Measurements from ENCODE around the gene PLEKHG7. TPM values are rescaled to one million over a fixed set of nuclear protein-coding genes. Genes with fewer than 3 reads are reported as not detected.

The PLEKHG7 gene
- total RNA-seq, 1 donor from 2014 or later: not detected

GRCh38 chr12:92759634-92760268 lies 57.0 kb downstream of the PLEKHG7 start:
- Mint-ChIP-seq H3K4me1 (ENCODE audit: unreplicated experiment) (no peaks in the 10 kb centered on the region), H3K27me3 (peaks cover 2% of the 10 kb centered on the region), H3K9me3 (no peaks in the 10 kb centered on the region), H3K36me3 (no peaks in the 10 kb centered on the region), H3K4me3 (no peak overlapping the region), H3K27ac (no peak overlapping the region)
- DNase-seq (ENCODE audit: extremely low spot score, unreplicated experiment): no peak
- TF ChIP-seq, protein P1, sequence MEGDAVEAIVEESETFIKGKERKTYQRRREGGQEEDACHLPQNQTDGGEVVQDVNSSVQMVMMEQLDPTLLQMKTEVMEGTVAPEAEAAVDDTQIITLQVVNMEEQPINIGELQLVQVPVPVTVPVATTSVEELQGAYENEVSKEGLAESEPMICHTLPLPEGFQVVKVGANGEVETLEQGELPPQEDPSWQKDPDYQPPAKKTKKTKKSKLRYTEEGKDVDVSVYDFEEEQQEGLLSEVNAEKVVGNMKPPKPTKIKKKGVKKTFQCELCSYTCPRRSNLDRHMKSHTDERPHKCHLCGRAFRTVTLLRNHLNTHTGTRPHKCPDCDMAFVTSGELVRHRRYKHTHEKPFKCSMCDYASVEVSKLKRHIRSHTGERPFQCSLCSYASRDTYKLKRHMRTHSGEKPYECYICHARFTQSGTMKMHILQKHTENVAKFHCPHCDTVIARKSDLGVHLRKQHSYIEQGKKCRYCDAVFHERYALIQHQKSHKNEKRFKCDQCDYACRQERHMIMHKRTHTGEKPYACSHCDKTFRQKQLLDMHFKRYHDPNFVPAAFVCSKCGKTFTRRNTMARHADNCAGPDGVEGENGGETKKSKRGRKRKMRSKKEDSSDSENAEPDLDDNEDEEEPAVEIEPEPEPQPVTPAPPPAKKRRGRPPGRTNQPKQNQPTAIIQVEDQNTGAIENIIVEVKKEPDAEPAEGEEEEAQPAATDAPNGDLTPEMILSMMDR (conservative IDR thresholded peaks at IDR 0.05): no peak

- DNase-seq (ENCODE audit: extremely low spot score, unreplicated experiment): no peak
- TF ChIP-seq, protein P1 (conservative IDR thresholded peaks at IDR 0.05): no peak
- no peak overlapping the region for H3K4me3 Mint-ChIP-seq
- H3K4me1 Mint-ChIP-seq (ENCODE audit: unreplicated experiment): no peaks in the 10 kb centered on the region
- no peak overlapping the region for H3K27ac Mint-ChIP-seq
- no peaks in the 10 kb centered on the region for H3K27me3 Mint-ChIP-seq
- H3K36me3 Mint-ChIP-seq: no peaks in the 10 kb centered on the region
- H3K9me3 Mint-ChIP-seq: no peaks in the 10 kb centered on the region
Measured at GRCh38 chr12:92762773-92763172, 60.0 kb downstream of the PLEKHG7 start.

- H3K4me1 Mint-ChIP-seq (ENCODE audit: unreplicated experiment): peaks cover 9% of the 10 kb centered on the region
- H3K36me3 Mint-ChIP-seq: no peaks in the 10 kb centered on the region
- no peaks in the 10 kb centered on the region for H3K27me3 Mint-ChIP-seq
- no peak for DNase-seq (ENCODE audit: extremely low spot score, unreplicated experiment)
- no peak overlapping the region for H3K27ac Mint-ChIP-seq
- H3K4me3 Mint-ChIP-seq: no peak overlapping the region
- H3K9me3 Mint-ChIP-seq: no peaks in the 10 kb centered on the region
- TF ChIP-seq, protein P1 (conservative IDR thresholded peaks at IDR 0.05): no peak
Measured at GRCh38 chr12:92764831-92765230, 62.0 kb downstream of the PLEKHG7 start.

DNA sequence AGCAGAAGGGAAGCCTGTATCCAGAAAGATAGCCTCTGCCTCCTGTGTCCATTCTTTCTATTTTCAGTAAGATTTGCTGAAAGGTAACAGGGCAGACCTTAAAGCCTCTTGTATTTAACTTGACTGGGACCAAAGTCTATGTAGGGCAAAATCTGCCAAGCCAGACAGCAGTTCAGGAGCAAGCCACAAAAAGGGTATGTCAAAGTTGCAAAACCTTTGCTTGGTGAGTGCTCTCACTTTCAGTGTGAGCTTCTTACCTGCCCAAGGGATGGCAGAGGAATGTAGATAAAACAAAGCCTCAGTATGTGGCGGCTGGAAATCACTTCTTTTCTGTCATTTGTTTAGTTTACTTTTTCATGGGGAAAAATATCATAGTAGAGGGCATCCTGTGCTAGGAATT lies 63.1 kb downstream of the PLEKHG7 start:
- H3K36me3 Mint-ChIP-seq: no peaks in the 10 kb centered on the region
- peaks cover 9% of the 10 kb centered on the region for H3K4me1 Mint-ChIP-seq (ENCODE audit: unreplicated experiment)
- H3K27ac Mint-ChIP-seq: no peak overlapping the region
- H3K9me3 Mint-ChIP-seq: no peaks in the 10 kb centered on the region
- no peak for DNase-seq (ENCODE audit: extremely low spot score, unreplicated experiment)
- no peak overlapping the region for H3K4me3 Mint-ChIP-seq
- TF ChIP-seq, protein P1 (conservative IDR thresholded peaks at IDR 0.05): no peak
- H3K27me3 Mint-ChIP-seq: no peaks in the 10 kb centered on the region

- H3K36me3 Mint-ChIP-seq: peaks cover 4% of the 10 kb centered on the region
- TF ChIP-seq, protein P1 (conservative IDR thresholded peaks at IDR 0.05): no peak
- H3K4me1 Mint-ChIP-seq (ENCODE audit: unreplicated experiment): peaks cover 9% of the 10 kb centered on the region
- H3K27ac Mint-ChIP-seq: peak overlapping the region; percentile 40
- no peak overlapping the region for H3K4me3 Mint-ChIP-seq
- no peaks in the 10 kb centered on the region for H3K27me3 Mint-ChIP-seq
- no peak for DNase-seq (ENCODE audit: extremely low spot score, unreplicated experiment)
- no peaks in the 10 kb centered on the region for H3K9me3 Mint-ChIP-seq
Measured at GRCh38 chr12:92769124-92769901, 66.5 kb downstream of the PLEKHG7 start.

Measured in type B pancreatic cell (in vitro differentiated cells).